ENCODE results near the gene UPF1.

GRCh38 chr19:18856385-18857126 is 24.8 kb downstream of the UPF1 start:
- TF ChIP-seq, protein P1, sequence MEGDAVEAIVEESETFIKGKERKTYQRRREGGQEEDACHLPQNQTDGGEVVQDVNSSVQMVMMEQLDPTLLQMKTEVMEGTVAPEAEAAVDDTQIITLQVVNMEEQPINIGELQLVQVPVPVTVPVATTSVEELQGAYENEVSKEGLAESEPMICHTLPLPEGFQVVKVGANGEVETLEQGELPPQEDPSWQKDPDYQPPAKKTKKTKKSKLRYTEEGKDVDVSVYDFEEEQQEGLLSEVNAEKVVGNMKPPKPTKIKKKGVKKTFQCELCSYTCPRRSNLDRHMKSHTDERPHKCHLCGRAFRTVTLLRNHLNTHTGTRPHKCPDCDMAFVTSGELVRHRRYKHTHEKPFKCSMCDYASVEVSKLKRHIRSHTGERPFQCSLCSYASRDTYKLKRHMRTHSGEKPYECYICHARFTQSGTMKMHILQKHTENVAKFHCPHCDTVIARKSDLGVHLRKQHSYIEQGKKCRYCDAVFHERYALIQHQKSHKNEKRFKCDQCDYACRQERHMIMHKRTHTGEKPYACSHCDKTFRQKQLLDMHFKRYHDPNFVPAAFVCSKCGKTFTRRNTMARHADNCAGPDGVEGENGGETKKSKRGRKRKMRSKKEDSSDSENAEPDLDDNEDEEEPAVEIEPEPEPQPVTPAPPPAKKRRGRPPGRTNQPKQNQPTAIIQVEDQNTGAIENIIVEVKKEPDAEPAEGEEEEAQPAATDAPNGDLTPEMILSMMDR (IDR thresholded peaks at IDR 0.05), result peak in 1 of 6 experiments; percentile 4
- TF ChIP-seq POLR2A (IDR thresholded peaks at IDR 0.05), result no peak

Measured in Peyer's patch (tissue), 4 donors.